ENCODE results near the gene KIRREL2.

DNA sequence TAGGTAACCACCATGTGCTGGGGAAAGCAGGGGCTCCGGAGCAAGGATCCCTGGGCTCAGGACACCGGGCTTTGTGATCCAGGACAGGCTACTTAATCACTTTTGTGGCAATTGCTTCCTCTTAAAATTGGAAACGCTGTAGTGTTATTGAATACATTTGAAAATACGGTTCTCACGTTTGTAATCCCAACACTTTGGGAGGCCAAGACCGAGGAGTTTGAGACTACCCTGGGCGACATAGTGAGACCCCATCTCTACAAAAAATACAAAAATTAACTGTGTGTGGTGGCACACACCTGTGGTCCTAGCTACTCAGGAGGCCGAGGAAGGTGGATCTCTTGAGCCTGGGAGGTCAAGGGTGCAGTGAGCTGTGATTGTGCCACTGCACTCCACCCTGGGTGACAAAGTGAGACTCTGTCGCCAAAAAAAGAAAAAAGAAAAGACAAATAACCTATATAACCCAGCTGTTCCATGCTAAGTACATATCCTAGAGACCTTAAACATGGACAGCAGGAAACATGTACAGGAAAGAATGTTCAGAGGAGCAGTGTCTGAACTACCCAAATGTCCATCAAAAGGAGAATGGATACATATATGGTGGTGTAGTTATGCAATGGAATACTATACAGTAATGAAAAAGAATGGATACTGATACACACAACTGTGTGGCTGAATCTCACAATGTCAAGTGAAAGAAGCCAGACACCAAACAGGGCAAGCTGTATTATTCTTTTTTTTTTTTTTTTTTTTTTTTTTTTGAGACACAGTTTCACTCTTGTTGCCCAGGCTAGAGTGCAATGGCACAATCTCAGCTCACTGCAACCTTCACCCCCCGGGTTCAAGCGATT, 43.4 kb upstream of the KIRREL2 start:
- TF ChIP-seq, protein P1, sequence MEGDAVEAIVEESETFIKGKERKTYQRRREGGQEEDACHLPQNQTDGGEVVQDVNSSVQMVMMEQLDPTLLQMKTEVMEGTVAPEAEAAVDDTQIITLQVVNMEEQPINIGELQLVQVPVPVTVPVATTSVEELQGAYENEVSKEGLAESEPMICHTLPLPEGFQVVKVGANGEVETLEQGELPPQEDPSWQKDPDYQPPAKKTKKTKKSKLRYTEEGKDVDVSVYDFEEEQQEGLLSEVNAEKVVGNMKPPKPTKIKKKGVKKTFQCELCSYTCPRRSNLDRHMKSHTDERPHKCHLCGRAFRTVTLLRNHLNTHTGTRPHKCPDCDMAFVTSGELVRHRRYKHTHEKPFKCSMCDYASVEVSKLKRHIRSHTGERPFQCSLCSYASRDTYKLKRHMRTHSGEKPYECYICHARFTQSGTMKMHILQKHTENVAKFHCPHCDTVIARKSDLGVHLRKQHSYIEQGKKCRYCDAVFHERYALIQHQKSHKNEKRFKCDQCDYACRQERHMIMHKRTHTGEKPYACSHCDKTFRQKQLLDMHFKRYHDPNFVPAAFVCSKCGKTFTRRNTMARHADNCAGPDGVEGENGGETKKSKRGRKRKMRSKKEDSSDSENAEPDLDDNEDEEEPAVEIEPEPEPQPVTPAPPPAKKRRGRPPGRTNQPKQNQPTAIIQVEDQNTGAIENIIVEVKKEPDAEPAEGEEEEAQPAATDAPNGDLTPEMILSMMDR (IDR thresholded peaks at IDR 0.05; ENCODE audit: low read depth, low read length, missing input control), result no peak
- no peak for TF ChIP-seq YY1 (IDR thresholded peaks at IDR 0.05)
- TF ChIP-seq JUND (IDR thresholded peaks at IDR 0.05), result no peak
- TF ChIP-seq, protein P2, sequence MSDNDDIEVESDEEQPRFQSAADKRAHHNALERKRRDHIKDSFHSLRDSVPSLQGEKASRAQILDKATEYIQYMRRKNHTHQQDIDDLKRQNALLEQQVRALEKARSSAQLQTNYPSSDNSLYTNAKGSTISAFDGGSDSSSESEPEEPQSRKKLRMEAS (IDR thresholded peaks at IDR 0.05), result no peak
- peak in 1 of 2 donors; percentile 3 for TF ChIP-seq RAD21 (IDR thresholded peaks at IDR 0.05)

Measured in liver (tissue), 3 donors.